Lower leg skin (tissue), 3 donors: ENCODE results near the gene MPRIP.

ENCODE experiments used
- POLR2A ChIP-seq, 2 donors: fragments of 450-650 bp; IDR thresholded peaks; one replicate each; pipeline ENCODE4 v1.6.1; 2016 to 2017; ENCODE audit warnings: antibody characterized with exemption in 2 of 2, mild to moderate bottlenecking in 1 of 2, moderate library complexity in 1 of 2
- TF ChIP-seq, protein P1 (sequence below), 3 donors: fragments of 450-650 bp; IDR thresholded peaks; one replicate each; pipeline ENCODE4 v1.5.1; 2016; ENCODE audit warnings: antibody characterized with exemption in 3 of 3, mild to moderate bottlenecking in 3 of 3, moderate library complexity in 2 of 3

DNA sequence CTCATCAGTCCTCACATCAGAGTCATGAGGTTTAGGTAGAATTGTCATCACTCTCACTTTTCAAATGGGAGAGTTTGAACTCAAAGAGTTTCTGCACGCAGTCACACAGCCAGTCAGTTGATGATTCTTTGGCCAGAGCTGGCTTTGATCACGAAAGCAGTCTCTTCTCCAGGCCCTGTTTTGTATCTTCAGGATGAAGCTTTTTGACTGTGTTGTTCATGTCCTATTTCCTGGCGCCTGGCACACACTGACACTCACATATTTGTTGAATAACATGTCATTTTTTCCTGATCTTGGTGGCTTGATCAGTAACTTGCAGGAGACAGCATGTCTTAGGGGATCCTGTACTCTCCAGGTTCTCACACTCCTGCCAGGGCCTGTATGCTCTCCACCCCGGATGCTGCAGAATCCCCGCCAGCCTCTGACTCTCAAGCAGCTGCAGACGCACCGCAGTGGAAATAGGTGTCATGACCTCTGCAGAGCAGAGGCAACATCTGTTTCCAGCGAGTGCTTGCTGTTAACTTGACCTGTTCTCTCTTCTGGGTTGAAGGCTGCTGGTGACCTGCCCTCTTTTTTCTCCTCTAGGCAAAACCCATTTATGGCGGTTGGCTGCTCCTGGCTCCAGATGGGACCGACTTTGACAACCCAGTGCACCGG is 33.0 kb downstream of the MPRIP start:
- TF ChIP-seq, protein P1, sequence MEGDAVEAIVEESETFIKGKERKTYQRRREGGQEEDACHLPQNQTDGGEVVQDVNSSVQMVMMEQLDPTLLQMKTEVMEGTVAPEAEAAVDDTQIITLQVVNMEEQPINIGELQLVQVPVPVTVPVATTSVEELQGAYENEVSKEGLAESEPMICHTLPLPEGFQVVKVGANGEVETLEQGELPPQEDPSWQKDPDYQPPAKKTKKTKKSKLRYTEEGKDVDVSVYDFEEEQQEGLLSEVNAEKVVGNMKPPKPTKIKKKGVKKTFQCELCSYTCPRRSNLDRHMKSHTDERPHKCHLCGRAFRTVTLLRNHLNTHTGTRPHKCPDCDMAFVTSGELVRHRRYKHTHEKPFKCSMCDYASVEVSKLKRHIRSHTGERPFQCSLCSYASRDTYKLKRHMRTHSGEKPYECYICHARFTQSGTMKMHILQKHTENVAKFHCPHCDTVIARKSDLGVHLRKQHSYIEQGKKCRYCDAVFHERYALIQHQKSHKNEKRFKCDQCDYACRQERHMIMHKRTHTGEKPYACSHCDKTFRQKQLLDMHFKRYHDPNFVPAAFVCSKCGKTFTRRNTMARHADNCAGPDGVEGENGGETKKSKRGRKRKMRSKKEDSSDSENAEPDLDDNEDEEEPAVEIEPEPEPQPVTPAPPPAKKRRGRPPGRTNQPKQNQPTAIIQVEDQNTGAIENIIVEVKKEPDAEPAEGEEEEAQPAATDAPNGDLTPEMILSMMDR (IDR thresholded peaks at IDR 0.05): no peak
- TF ChIP-seq POLR2A (IDR thresholded peaks at IDR 0.05): no peak
